Neural cell (in vitro differentiated cells): ENCODE data around the gene MOGAT2.

ENCODE experiments used
- EP300 ChIP-seq: fragments of 450-650 bp; conservative IDR thresholded peaks from 2 replicates; pipeline ENCODE4 v1.6.1; 2014; ENCODE audit warnings: antibody characterized with exemption, mild to moderate bottlenecking, moderate library complexity; ENCODE audit not compliant: poor library complexity, severe bottlenecking
- EZH2 ChIP-seq: fragments of 200-600, 300-800 bp; shearing (Covaris generic), sonication (generic); IDR thresholded peaks from 2 replicates; pipeline ENCODE4 v1.6.1; 2014; ENCODE audit warnings: antibody characterized with exemption, low read length, borderline replicate concordance, mild to moderate bottlenecking; ENCODE audit not compliant: insufficient read depth, poor library complexity, severe bottlenecking
- MXI1 ChIP-seq: fragments of 450-650 bp; conservative IDR thresholded peaks from 2 replicates; pipeline ENCODE4 v1.6.1; 2014; ENCODE audit warnings: antibody characterized with exemption, mild to moderate bottlenecking; ENCODE audit not compliant: poor library complexity, severe bottlenecking
- POLR2AphosphoS5 ChIP-seq: IDR thresholded peaks from 2 replicates; pipeline ENCODE4 v1.6.1; 2012
- RAD21 ChIP-seq: fragments of 450-650 bp; conservative IDR thresholded peaks from 2 replicates; pipeline ENCODE4 v1.6.1; 2014; ENCODE audit warnings: antibody characterized with exemption, mild to moderate bottlenecking, moderate library complexity
- REST ChIP-seq: IDR thresholded peaks from 2 replicates; pipeline ENCODE4 v1.6.1; 2012; ENCODE audit warnings: borderline replicate concordance
- TF ChIP-seq, protein P1 (sequence below): fragments of 450-650 bp; IDR thresholded peaks from 2 replicates; pipeline ENCODE4 v1.5.1; 2014; ENCODE audit warnings: antibody characterized with exemption, mild to moderate bottlenecking, moderate library complexity; ENCODE audit not compliant: poor library complexity, severe bottlenecking

GRCh38 chr11:75781296-75781695, 63.7 kb downstream of the MOGAT2 start:
- TF ChIP-seq, protein P1, sequence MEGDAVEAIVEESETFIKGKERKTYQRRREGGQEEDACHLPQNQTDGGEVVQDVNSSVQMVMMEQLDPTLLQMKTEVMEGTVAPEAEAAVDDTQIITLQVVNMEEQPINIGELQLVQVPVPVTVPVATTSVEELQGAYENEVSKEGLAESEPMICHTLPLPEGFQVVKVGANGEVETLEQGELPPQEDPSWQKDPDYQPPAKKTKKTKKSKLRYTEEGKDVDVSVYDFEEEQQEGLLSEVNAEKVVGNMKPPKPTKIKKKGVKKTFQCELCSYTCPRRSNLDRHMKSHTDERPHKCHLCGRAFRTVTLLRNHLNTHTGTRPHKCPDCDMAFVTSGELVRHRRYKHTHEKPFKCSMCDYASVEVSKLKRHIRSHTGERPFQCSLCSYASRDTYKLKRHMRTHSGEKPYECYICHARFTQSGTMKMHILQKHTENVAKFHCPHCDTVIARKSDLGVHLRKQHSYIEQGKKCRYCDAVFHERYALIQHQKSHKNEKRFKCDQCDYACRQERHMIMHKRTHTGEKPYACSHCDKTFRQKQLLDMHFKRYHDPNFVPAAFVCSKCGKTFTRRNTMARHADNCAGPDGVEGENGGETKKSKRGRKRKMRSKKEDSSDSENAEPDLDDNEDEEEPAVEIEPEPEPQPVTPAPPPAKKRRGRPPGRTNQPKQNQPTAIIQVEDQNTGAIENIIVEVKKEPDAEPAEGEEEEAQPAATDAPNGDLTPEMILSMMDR, result no peak
- no peak for TF ChIP-seq RAD21
- no peak for TF ChIP-seq POLR2AphosphoS5
- TF ChIP-seq REST, result no peak
- no peak for TF ChIP-seq MXI1
- TF ChIP-seq EZH2, result no peak
- TF ChIP-seq EP300, result no peak
